Measurements from ENCODE around the gene ARHGEF7. TPM values are rescaled to one million over a fixed set of nuclear protein-coding genes. Genes with fewer than 3 reads are reported as not detected.

Gene ARHGEF7
- total RNA-seq, 1 experiment from 2014 or later = 46.2 TPM

GRCh38 chr13:111066544-111066943 is 48.6 kb upstream of the ARHGEF7 start:
- Histone ChIP-seq H2AFZ (ENCODE audit: low read depth, low read length, poor library complexity, severe bottlenecking) (no peak overlapping the region), H3K4me1 (ENCODE audit: control insufficient read depth in 1 of 2, insufficient read depth in 2 of 2, low read length in 2 of 2) (peaks cover 3 to 14% of the 10 kb centered on the region in 2 experiments; a peak in 1 of 4 replicates), H3K79me2 (ENCODE audit: insufficient read depth, low read length) (no peaks in the 10 kb centered on the region), H3K9ac (ENCODE audit: low read length) (no peak overlapping the region), H3K27me3 (ENCODE audit: insufficient read depth, low read length) (no peaks in the 10 kb centered on the region), H3K9me3 (ENCODE audit: control insufficient read depth in 1 of 2, insufficient read depth in 1 of 2, low read depth in 1 of 2, low read length in 2 of 2) (no peaks in the 10 kb centered on the region), H3K9me2 (ENCODE audit: insufficient read depth) (no peaks in the 10 kb centered on the region), H3K27ac (ENCODE audit: low read depth, low read length) (no peak overlapping the region), H3K4me2 (ENCODE audit: low read length) (peak overlapping the region; percentile 97), H3K36me3 (ENCODE audit: control insufficient read depth in 1 of 2, insufficient read depth in 2 of 2, low read length in 2 of 2) (no peaks in the 10 kb centered on the region), H4K20me1 (ENCODE audit: insufficient read depth) (no peaks in the 10 kb centered on the region), H3K4me3 (replicated peaks in 1 of 2; ENCODE audit: low read depth in 1 of 2, low read length in 2 of 2) (no peak overlapping the region)
- TF ChIP-seq RAD21 (IDR thresholded peaks at IDR 0.05; ENCODE audit: low read depth) = no peak
- TF ChIP-seq YY1 (IDR thresholded peaks at IDR 0.05; ENCODE audit: extremely low read depth, insufficient replicate concordance, low read depth, low read length) = no peak
- TF ChIP-seq ZNF274 (IDR thresholded peaks at IDR 0.05; ENCODE audit: low read depth, low read length) = no peak
- no peak for TF ChIP-seq REST (IDR thresholded peaks at IDR 0.05; ENCODE audit: low read depth)
- no peak for TF ChIP-seq ELF1 (IDR thresholded peaks at IDR 0.05; ENCODE audit: borderline replicate concordance, low read depth)
- TF ChIP-seq CEBPB (IDR thresholded peaks at IDR 0.05; ENCODE audit: low read depth) = no peak
- no peak for TF ChIP-seq TCF7L2 (IDR thresholded peaks at IDR 0.05; ENCODE audit: borderline replicate concordance, extremely low read depth, insufficient read depth, insufficient read length)
- TF ChIP-seq ZBTB33 (IDR thresholded peaks at IDR 0.05; ENCODE audit: extremely low read depth, insufficient replicate concordance, low read length) = no peak
- RAD21 ChIA-PET (ENCODE audit: low non-redundant PET in 1 of 2, low total read pairs in 2 of 2, uncharacterized antibody in 2 of 2, unreplicated experiment in 2 of 2) = interaction anchor here in 1 of 2 experiments (0.7 kb wide), 1 partner anchor 145 kb away, joined by 6 read pairs; no protein-coding TSS in a partner anchor
- CTCF ChIA-PET = interaction anchor here (0.7 to 2.6 kb wide), 4 partner anchors 148 to 164 kb away, joined by 4 to 18 read pairs (median 12); partner anchors contain the start of gene ANKRD10
- POLR2A ChIA-PET = interaction anchor here (0.6 kb wide), 1 partner anchor 184 kb away, joined by 5 read pairs; no protein-coding TSS in a partner anchor
- intact Hi-C loops (cut with micrococcal nuclease) = loop anchor here (2.0 kb wide), 1 partner anchor 156 kb away; no protein-coding TSS in a partner anchor
- no peak for ATAC-seq
- no TSS peak for BruUV-seq (replicated peaks)
- no peak for DNase-seq (ENCODE audit: low read depth, low spot score)
